ENCODE results near the gene HIVEP3. TPM values are rescaled to one million over a fixed set of nuclear protein-coding genes. Genes with fewer than 3 reads are reported as not detected.
A peak's percentile ranks its signal among the peaks of the same experiment; 100 is the strongest.

HIVEP3 gene
- total RNA-seq, 1 donor, result 1.8 TPM

- Histone ChIP-seq H2AFZ (ENCODE audit: low read length) (no peak overlapping the region), H3K79me2 (ENCODE audit: insufficient read depth, low read length) (no peaks in the 10 kb centered on the region), H3K4me3 (ENCODE audit: insufficient read depth, low read length) (no peak overlapping the region), H3K36me3 (ENCODE audit: insufficient read depth, low read length) (no peaks in the 10 kb centered on the region), H3K9me3 (ENCODE audit: low read depth, low read length) (no peaks in the 10 kb centered on the region), H3K4me2 (ENCODE audit: insufficient read depth, low read length) (no peak overlapping the region), H4K20me1 (ENCODE audit: insufficient read depth, low read length) (no peaks in the 10 kb centered on the region), H3K27me3 (ENCODE audit: insufficient read depth, low read length) (no peaks in the 10 kb centered on the region), H3K27ac (ENCODE audit: low read depth, low read length) (no peak overlapping the region), H3K4me1 (ENCODE audit: insufficient read depth, low read length) (peaks cover 11% of the 10 kb centered on the region)
- DNase-seq (ENCODE audit: insufficient read length, low spot score, missing footprints), result no peak
- TF ChIP-seq, protein P1, sequence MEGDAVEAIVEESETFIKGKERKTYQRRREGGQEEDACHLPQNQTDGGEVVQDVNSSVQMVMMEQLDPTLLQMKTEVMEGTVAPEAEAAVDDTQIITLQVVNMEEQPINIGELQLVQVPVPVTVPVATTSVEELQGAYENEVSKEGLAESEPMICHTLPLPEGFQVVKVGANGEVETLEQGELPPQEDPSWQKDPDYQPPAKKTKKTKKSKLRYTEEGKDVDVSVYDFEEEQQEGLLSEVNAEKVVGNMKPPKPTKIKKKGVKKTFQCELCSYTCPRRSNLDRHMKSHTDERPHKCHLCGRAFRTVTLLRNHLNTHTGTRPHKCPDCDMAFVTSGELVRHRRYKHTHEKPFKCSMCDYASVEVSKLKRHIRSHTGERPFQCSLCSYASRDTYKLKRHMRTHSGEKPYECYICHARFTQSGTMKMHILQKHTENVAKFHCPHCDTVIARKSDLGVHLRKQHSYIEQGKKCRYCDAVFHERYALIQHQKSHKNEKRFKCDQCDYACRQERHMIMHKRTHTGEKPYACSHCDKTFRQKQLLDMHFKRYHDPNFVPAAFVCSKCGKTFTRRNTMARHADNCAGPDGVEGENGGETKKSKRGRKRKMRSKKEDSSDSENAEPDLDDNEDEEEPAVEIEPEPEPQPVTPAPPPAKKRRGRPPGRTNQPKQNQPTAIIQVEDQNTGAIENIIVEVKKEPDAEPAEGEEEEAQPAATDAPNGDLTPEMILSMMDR (IDR thresholded peaks at IDR 0.05; ENCODE audit: extremely low read depth, low read depth, low read length), result no peak
Measured at GRCh38 chr1:41915786-41916571, 2.7 kb downstream of the HIVEP3 start.

GRCh38 chr1:41914516-41914915 lies 4.2 kb downstream of the HIVEP3 start:
- no peak for DNase-seq (ENCODE audit: insufficient read length, low spot score, missing footprints)
- Histone ChIP-seq H3K9me3 (ENCODE audit: low read depth, low read length) (no peaks in the 10 kb centered on the region), H2AFZ (ENCODE audit: low read length) (no peak overlapping the region), H4K20me1 (ENCODE audit: insufficient read depth, low read length) (no peaks in the 10 kb centered on the region), H3K36me3 (ENCODE audit: insufficient read depth, low read length) (no peaks in the 10 kb centered on the region), H3K4me2 (ENCODE audit: insufficient read depth, low read length) (no peak overlapping the region), H3K79me2 (ENCODE audit: insufficient read depth, low read length) (no peaks in the 10 kb centered on the region), H3K4me3 (ENCODE audit: insufficient read depth, low read length) (no peak overlapping the region), H3K27ac (ENCODE audit: low read depth, low read length) (no peak overlapping the region), H3K4me1 (ENCODE audit: insufficient read depth, low read length) (peaks cover 7% of the 10 kb centered on the region), H3K27me3 (ENCODE audit: insufficient read depth, low read length) (no peaks in the 10 kb centered on the region)
- TF ChIP-seq, protein P1 (IDR thresholded peaks at IDR 0.05; ENCODE audit: extremely low read depth, low read depth, low read length), result no peak

DNA sequence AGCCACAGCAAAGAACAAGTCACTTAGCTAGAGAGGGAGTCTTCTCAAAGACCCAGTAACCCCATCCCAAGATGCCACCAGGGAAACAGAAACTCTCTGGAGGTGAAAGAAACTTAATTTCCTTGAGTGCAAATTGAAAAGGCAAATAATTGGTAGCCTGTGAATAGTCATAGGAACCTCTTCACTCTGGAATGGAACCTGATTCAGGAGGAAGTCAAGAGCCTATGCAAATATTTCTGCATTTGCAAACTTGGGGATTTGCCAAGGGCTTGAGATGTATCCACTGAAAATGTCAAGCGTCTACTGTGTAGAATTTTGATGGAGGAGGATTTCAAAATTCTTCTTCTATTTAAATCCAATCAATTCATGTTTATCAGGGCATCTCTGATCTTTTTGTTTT lies 5.7 kb downstream of the HIVEP3 start:
- DNase-seq (ENCODE audit: insufficient read length, low spot score, missing footprints), result peak; percentile 68
- no peaks in the 10 kb centered on the region for H4K20me1 ChIP-seq (ENCODE audit: insufficient read depth, low read length)
- no peak overlapping the region for H3K4me3 ChIP-seq (ENCODE audit: insufficient read depth, low read length)
- H3K27ac ChIP-seq (ENCODE audit: low read depth, low read length), result no peak overlapping the region
- no peaks in the 10 kb centered on the region for H3K79me2 ChIP-seq (ENCODE audit: insufficient read depth, low read length)
- no peaks in the 10 kb centered on the region for H3K27me3 ChIP-seq (ENCODE audit: insufficient read depth, low read length)
- H3K9me3 ChIP-seq (ENCODE audit: low read depth, low read length), result no peaks in the 10 kb centered on the region
- no peak overlapping the region for H2AFZ ChIP-seq (ENCODE audit: low read length)
- H3K4me2 ChIP-seq (ENCODE audit: insufficient read depth, low read length), result no peak overlapping the region
- no peaks in the 10 kb centered on the region for H3K36me3 ChIP-seq (ENCODE audit: insufficient read depth, low read length)
- peaks cover 3% of the 10 kb centered on the region for H3K4me1 ChIP-seq (ENCODE audit: insufficient read depth, low read length)
- TF ChIP-seq, protein P1 (IDR thresholded peaks at IDR 0.05; ENCODE audit: extremely low read depth, low read depth, low read length), result no peak

GRCh38 chr1:41908288-41908895 lies 10.3 kb downstream of the HIVEP3 start:
- H3K79me2 ChIP-seq (ENCODE audit: insufficient read depth, low read length), result no peaks in the 10 kb centered on the region
- H4K20me1 ChIP-seq (ENCODE audit: insufficient read depth, low read length), result no peaks in the 10 kb centered on the region
- H3K27me3 ChIP-seq (ENCODE audit: insufficient read depth, low read length), result no peaks in the 10 kb centered on the region
- H2AFZ ChIP-seq (ENCODE audit: low read length), result no peak overlapping the region
- no peak overlapping the region for H3K4me3 ChIP-seq (ENCODE audit: insufficient read depth, low read length)
- TF ChIP-seq, protein P1 (IDR thresholded peaks at IDR 0.05; ENCODE audit: extremely low read depth, low read depth, low read length), result no peak
- H3K4me2 ChIP-seq (ENCODE audit: insufficient read depth, low read length), result no peak overlapping the region
- no peaks in the 10 kb centered on the region for H3K4me1 ChIP-seq (ENCODE audit: insufficient read depth, low read length)
- no peak overlapping the region for H3K27ac ChIP-seq (ENCODE audit: low read depth, low read length)
- H3K9me3 ChIP-seq (ENCODE audit: low read depth, low read length), result no peaks in the 10 kb centered on the region
- DNase-seq (ENCODE audit: insufficient read length, low spot score, missing footprints), result no peak
- no peaks in the 10 kb centered on the region for H3K36me3 ChIP-seq (ENCODE audit: insufficient read depth, low read length)

Data from osteoblast (primary cell).